HG03095 (cell line): Measurements from ENCODE around the gene EMX2.

Experiments used
- ATAC-seq: cut with Tn5 transposase; IDR thresholded peaks from one replicate; pipeline ENCODE4 v1.9.1; 2021; ENCODE audit warnings: moderate library complexity; ENCODE audit not compliant: unreplicated experiment

The EMX2 gene

DNA sequence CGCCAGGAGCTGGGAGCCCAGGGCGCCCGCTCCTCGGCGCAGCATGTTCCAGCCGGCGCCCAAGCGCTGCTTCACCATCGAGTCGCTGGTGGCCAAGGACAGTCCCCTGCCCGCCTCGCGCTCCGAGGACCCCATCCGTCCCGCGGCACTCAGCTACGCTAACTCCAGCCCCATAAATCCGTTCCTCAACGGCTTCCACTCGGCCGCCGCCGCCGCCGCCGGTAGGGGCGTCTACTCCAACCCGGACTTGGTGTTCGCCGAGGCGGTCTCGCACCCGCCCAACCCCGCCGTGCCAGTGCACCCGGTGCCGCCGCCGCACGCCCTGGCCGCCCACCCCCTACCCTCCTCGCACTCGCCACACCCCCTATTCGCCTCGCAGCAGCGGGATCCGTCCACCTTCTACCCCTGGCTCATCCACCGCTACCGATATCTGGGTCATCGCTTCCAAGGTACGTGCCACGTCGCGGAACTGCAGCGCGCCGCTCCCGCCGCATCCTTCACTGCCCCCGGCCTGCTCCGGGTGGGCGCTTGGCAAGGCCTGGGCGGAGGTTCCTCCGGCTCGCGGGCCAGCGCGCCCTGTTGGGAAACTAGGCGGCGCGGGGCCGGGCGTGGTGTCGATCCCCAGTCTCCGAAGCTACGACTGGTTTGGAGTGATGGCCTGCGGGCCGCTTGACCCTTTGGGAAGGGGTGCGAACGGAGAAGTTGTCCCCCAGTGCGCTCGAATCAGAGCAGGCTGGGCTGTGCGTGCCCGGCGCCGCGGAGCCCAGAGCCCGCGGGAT is 868 bp downstream of the EMX2 start:
- ATAC-seq: no peak

DNA sequence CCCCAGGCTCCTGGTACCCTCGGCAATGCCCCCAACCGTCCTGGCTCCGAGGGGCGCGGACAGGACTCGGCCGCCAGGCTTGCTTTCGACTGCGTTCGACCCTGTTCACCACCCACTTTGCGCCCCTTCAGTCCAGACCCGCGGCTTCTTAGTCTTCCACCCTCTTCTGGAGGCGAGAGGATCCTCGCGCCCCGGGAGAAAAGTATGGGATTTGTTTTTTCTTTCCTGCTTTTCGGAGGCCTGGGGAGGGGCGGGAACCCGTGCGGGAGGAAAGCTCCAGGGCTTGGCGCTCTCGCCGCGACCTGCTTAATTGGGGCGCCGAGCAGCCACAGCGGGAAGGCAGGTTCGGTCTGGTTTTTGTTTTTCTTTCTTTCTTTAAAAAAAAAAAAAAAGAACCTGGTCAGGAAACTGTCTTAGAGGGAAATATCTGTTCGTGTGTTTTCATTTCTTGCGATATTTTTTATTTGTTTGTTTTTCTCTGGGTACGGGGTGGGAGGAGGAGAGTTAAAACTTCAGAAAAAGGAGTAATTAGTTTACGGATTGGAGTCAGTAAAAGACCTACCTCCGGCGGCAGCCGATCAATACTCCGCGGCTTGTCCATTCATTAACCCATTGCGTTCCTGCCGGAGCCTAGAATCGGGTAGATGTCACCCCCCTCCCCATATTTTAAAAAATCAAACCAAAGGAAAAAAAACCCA is 1.6 kb downstream of the EMX2 start:
- ATAC-seq: no peak

DNA sequence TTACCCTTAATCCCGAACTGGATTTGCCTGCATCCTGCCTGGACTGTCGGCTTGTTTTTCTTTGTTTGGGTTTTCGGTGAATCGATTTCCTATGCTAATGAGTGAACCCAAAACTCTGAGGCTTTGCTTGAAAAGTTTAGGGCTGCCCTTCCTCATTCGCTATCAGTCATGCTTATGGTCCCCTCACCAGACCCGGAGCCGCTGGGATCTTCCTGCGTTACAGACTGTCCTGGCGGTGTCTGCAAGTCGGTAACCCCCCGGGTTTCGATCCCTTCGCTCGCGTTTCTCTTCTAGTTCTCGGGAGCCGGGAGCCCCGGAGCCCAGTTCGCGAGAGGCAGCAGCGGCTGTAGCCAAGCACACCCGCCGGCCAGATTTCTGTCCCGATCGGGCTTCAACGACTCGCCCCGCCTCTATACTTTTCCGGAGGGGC is 2.2 kb downstream of the EMX2 start:
- no peak for ATAC-seq

DNA sequence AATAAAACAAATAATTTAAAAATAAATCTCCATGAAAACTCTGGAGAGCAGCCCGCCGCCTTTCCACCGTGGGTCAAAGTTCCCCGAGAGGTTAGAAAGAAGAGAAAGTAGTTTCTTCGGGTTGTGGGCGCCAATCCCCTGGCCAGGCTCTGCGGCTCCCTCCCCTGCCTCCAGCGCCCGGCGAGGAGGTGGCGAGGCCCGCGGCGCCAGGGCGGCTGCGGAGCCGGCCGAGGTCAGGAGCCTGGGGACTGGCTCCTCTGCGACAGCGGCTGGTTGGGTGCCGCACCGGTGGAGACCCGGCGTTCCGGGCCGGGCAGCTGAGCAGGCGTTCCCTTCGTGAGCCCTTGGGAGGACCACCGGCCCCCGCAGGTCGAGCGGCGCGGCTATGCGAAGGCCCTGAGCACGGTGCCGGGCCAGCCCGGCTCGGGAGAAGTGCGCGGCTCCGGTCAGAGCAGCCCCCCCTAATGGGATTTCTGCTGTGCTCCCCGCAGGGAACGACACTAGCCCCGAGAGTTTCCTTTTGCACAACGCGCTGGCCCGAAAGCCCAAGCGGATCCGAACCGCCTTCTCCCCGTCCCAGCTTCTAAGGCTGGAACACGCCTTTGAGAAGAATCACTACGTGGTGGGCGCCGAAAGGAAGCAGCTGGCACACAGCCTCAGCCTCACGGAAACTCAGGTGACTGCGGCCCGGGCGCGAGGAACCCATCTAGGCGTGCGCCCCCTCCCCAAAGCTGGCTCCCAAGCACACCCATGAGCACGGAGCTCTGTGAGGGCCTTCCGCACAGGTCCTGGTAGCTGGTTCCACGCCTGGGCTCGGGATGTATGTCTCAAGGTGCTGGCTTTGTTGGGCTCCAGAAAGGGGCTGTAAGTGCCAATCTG is 2.8 kb downstream of the EMX2 start:
- no peak for ATAC-seq

DNA sequence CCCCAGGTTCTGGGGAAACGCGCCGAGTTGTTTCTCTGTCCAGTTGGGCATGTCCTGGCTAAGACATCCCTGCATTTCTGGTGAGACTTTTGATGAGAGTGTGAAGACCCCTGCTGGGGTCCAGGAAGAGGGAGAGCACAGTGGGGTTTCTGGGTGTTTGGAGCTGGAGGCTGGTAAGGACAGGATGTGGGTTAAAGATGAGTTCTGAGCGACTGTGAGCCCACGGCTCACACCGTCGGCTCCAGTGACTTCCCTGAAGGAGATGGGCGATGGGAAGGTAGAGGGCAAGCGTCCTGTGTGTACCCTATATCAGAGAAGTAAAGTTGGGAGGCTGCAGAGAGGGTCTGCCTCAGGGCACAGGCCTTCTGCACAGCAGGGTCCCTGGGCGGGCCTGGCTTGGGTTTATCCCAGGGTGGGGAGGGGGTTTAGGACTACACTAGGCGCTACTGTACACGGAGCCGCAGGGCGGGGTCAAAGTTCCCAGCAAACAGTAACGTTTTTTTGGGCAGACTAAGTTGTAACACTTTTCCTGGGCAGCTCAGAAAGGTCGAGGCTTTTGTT is 3.6 kb downstream of the EMX2 start:
- ATAC-seq: no peak

- ATAC-seq: no peak
These were observed 4.1 kb downstream of the EMX2 start for GRCh38 chr10:117546581-117547015.

GRCh38 chr10:117547016-117547715 is 4.6 kb downstream of the EMX2 start:
- no peak for ATAC-seq

- no peak for ATAC-seq
These were observed 5.4 kb downstream of the EMX2 start for GRCh38 chr10:117547716-117548668.

DNA sequence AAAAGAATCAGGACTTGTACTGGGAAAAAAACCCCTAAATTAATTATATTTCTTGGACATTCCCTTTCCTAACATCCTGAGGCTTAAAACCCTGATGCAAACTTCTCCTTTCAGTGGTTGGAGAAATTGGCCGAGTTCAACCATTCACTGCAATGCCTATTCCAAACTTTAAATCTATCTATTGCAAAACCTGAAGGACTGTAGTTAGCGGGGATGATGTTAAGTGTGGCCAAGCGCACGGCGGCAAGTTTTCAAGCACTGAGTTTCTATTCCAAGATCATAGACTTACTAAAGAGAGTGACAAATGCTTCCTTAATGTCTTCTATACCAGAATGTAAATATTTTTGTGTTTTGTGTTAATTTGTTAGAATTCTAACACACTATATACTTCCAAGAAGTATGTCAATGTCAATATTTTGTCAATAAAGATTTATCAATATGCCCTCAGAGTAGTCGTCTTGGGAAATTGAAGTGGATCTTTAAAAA is 6.6 kb downstream of the EMX2 start:
- no peak for ATAC-seq

DNA sequence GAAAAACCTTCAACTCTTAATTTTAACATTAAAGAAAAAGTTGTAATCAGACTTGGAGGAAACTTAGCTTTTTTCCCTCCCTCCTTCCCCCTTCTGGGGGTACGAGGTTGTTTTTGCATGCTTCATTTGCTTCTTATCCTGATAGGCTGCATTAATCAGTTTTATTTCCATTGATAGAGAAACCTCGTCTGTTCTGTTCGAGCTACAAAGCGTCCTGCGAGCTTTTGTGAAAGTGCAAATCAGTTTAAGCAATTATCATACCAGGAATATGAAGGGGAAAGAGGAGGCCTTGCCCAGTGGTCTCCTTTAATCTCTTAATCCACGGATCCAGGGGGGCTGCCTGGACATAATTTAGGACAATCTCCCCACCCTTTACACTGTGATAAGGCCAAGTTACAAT is 7.5 kb downstream of the EMX2 start:
- ATAC-seq: no peak

DNA sequence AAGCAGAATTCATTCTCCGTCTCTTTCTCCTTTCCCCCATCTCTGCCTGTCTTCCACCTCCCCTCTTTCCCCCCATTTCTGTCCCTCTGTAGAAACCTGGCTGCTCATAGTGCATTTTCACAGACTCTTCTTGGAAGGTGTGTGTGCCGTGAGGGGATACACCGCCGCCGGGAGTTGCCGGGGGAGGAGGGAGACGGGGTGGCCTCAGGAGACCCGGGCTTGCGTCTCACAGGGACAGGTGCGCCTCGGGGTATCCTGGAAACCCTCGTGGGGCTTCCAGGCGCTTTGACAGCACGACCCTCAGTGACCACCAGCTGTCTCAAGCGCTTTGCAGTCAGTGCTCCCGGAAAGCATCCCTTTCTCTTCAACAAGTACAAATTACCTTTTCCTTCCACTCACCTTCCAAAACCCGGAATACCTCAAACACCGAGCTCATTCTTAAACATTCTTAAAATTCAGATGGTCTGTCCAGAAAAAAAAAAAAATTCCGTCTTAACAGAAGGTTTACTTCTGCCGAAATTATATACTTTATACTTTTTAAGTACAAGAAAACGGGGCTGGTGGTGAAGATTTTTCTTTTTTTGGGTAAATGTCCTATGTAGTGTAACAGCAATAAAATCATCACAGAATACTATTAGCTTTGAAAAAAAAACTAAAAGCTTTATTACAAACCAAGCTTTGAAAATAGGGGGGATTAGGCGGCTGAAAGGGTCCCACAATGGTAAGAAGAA is 8.2 kb downstream of the EMX2 start:
- no peak for ATAC-seq

DNA sequence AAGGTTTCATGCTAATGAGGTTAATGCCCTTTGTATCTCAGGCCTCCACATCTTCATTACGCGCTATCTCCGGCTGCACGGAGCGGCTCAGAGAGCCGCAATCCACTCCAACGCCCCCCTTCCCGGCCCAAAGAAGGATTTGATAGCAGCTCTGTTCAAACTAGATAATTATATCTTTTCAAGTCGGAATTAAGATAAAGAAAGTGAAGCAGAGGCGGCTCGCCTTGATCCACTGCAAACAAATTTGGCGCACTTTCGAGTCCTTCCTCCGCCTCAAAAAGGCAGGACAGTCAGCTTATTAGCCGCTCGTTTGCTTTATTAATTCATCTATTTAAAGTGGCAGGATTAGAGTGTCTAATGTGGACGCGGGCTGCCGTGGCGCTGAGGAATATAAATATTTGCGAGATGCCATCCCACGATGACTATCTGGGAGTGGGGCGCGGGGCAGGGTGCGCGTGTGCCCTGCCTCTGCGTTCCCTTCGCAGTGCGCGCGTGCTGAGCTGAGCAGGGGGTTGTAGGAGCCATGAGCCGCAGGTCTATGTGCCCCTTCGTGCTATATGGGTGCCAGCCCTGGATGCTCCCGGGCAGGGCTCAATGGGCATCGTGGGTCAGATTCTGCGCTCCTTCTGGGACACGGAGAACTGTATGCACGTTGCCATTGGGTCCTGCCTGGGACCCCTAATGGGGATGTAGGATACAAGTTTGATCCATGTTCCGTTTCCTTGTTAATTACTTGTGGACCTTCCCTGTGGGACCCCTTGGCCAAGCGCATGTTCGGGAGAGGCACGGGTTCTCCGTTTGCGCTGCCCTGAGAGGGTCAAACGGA is 9.0 kb downstream of the EMX2 start:
- no peak for ATAC-seq

- no peak for ATAC-seq
These were observed 9.6 kb downstream of the EMX2 start for GRCh38 chr10:117552156-117552631.

- ATAC-seq: no peak
These were observed 10.2 kb downstream of the EMX2 start for GRCh38 chr10:117552701-117553141.

- no peak for ATAC-seq
These were observed 10.7 kb downstream of the EMX2 start for GRCh38 chr10:117553142-117553814.

- ATAC-seq: no peak
These were observed 11.2 kb downstream of the EMX2 start for GRCh38 chr10:117553815-117554172.

DNA sequence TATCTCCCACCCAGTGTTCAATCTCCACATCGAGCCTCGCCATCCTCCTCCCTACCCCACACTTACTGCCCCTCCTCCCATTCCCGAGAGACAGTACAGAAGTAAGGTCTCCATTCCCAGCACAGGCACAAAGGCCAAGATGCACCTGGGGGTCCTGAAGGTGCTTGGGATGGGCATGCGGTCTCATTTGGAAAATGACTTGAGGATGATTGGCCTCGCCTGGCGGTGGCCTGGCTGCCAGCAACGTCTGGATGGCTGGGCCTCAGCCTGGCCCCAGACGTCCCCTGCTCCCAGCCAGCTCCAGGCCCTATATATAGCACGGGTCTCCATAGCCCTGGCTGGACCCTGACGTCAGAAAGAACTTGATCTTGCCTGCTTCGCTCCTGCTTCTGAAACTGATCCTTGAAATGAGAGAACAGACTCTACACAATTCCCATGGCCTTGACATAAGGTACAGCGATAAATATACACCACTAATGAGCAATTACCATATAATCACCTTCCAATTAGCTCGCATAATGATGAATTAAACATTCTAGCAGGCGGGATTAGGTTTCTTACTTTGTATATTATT is 11.8 kb downstream of the EMX2 start:
- ATAC-seq: no peak
